Measurements from ENCODE around the gene SENP8.
"Not testable (repeated sequence)": the region's sequence is repeated elsewhere in the genome, so short reads cannot be mapped to it uniquely, and the experiment has no call there.

The SENP8 gene

DNA sequence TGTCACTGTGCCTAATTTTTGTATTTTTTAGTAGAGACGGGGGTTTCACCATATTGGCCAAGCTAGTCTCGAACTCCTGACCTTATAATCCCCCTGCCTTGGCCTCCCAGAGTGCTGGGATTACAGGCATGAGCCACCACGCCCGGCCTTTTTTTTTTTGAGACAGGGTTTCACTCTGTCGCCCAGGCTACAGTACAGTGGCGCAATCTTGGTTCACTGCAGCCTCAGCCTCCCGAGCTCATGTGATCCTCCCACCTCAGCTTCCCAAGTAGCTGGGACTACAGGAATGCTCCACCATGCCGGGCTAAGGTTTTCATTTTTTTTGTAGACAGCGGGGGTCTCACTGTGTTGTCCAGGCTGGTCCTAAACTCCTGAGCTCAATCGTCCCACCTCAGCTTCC lies 53.8 kb downstream of the SENP8 start:
- not testable (repeated sequence) for H3K9me3 ChIP-seq (ENCODE audit: control insufficient read depth, insufficient read depth, low read length); H3K36me3 ChIP-seq (ENCODE audit: insufficient read depth, low read length); H3K9ac ChIP-seq (ENCODE audit: low read depth, low read length)
- H3K4me1 ChIP-seq (ENCODE audit: insufficient read depth, low read length) = peaks cover 12% of the 10 kb centered on the region

DNA sequence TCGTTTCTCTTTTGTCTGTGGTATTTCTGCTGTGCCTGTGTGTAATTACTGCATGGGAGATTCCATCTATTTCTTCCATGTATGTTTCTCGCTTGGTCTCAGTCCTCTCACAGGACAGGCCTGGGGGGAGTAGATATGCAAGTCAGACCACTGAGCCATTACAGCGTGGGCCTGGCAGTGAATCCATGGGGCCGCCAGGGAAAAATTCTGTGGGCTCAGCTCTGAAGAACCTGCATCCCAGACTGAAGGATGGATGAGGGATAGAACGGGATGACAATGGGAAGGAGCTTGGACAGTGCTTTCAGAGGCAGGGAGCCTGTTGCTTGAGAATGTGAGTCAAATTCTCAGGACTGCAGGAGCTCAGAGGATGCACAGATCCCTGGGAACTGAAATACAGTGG lies 54.6 kb downstream of the SENP8 start:
- no peaks in the 10 kb centered on the region for H3K36me3 ChIP-seq (ENCODE audit: insufficient read depth, low read length)

DNA sequence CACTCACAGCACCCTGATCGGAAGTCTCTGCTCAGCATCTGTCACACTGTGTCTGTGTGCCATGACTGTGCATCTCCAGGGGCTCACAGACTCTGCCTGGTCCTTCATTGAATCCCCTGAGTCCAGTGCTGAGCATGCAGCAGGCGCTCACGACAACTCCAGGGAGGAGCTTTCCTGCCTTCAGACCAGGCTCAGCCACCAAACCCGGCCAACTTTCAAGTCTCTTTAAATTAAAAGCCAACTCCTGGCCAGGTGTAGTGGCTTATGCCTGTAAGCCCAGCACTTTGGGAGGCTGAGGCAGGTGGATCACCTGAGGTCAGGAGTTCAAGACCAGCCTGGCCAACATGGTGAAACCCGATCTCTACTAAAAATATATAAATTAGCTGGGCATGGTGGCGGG lies 55.2 kb downstream of the SENP8 start:
- Histone ChIP-seq H3K9ac (ENCODE audit: low read depth, low read length) (no peak overlapping the region), H3K36me3 (ENCODE audit: insufficient read depth, low read length) (no peaks in the 10 kb centered on the region), H3K4me1 (ENCODE audit: insufficient read depth, low read length) (peaks cover 7% of the 10 kb centered on the region; the same call in 1 of the 2 replicates), H3K9me3 (ENCODE audit: control insufficient read depth, insufficient read depth, low read length) (no peaks in the 10 kb centered on the region)

More for the DNA sequence above, 54.6 kb downstream of the SENP8 start:
- Histone ChIP-seq H3K4me1 (ENCODE audit: insufficient read depth, low read length) (peaks cover 12% of the 10 kb centered on the region), H3K9ac (ENCODE audit: low read depth, low read length) (no peak overlapping the region), H3K9me3 (ENCODE audit: control insufficient read depth, insufficient read depth, low read length) (no peaks in the 10 kb centered on the region)

GRCh38 chr15:72173864-72174550 lies 55.8 kb downstream of the SENP8 start:
- Histone ChIP-seq H3K4me1 (ENCODE audit: insufficient read depth, low read length) (peaks cover under 1% of the 10 kb centered on the region; the same call in 1 of the 2 replicates), H3K9me3 (ENCODE audit: control insufficient read depth, insufficient read depth, low read length) (no peaks in the 10 kb centered on the region), H3K9ac (ENCODE audit: low read depth, low read length) (no peak overlapping the region), H3K36me3 (ENCODE audit: insufficient read depth, low read length) (no peaks in the 10 kb centered on the region)

DNA sequence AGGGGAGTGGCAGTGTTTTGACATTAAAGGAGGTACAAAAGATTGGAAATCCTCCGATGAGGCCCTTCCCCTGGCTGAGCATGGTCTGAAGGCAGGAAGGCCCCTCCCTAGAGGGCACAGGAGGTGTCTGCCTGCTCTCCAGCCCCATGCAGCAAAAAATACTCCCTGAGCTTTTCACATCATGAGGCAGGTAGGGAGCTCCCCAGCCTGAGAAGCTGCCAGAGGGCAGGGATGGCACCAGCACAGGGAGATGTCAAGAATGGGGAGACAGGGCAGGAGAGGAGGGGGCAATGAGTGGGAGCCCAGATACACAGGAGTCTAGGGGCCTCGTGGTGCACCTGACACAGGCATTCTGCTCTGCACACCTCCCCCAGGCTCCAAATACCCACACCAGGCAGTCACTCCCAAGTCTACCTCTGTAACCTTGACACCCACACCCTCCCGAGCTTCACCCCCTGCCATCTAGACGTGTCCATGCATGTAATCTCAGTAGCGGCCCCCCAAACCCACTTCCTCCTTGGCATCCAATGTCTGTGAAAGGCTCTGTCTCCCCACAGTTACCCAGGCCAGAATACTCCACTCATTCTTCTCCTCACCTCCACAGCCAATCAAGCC lies 56.5 kb downstream of the SENP8 start:
- no peaks in the 10 kb centered on the region for H3K36me3 ChIP-seq (ENCODE audit: insufficient read depth, low read length)
- H3K4me1 ChIP-seq (ENCODE audit: insufficient read depth, low read length) = peaks cover 3% of the 10 kb centered on the region; the same call in 1 of the 2 replicates
- H3K9ac ChIP-seq (ENCODE audit: low read depth, low read length) = no peak overlapping the region
- no peaks in the 10 kb centered on the region for H3K9me3 ChIP-seq (ENCODE audit: control insufficient read depth, insufficient read depth, low read length)

DNA sequence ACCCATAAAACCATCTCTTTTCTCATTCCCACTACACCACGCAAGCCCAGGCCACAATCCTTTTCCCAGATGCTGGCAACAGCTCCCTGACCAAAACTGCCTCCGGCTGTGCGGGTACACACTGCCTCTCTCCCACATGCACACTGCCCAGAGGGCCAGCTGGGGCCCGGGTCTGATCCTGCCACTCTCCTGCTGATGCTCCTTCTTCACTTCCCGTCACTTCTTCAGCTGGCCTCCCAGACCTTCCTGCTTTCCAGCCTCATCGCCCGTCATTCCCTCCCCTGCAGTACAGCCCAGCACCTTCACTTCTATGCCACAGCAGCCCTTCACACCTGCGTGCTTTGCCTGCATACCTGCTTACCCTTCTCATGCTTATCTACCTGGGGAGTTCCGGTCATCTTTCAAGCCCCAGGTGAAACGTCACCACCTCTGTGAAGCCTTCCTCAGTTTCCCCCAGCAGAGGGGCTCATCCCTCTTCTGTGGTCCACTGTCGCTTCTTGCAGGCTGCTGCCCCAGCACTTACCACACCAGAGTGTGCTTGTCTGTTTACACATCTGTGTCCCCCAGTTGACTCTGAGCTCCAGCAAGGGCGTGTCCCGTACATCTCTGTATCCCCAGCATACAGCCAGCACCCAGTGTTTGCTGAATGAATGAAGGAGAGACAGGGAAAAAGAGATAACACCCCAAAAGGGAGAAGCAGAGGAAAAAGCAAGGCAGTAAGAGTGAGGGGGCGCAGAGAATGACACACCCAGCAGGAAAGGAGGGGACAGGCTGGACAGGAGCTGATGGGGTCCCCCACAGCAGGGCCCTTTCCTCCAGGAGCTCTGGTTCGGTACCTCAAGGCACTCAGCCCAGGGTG lies 57.2 kb downstream of the SENP8 start:
- peaks cover 5% of the 10 kb centered on the region; the same call in 1 of the 2 replicates for H3K4me1 ChIP-seq (ENCODE audit: insufficient read depth, low read length)
- H3K36me3 ChIP-seq (ENCODE audit: insufficient read depth, low read length) = no peaks in the 10 kb centered on the region
- no peaks in the 10 kb centered on the region for H3K9me3 ChIP-seq (ENCODE audit: control insufficient read depth, insufficient read depth, low read length)
- no peak overlapping the region for H3K9ac ChIP-seq (ENCODE audit: low read depth, low read length)

DNA sequence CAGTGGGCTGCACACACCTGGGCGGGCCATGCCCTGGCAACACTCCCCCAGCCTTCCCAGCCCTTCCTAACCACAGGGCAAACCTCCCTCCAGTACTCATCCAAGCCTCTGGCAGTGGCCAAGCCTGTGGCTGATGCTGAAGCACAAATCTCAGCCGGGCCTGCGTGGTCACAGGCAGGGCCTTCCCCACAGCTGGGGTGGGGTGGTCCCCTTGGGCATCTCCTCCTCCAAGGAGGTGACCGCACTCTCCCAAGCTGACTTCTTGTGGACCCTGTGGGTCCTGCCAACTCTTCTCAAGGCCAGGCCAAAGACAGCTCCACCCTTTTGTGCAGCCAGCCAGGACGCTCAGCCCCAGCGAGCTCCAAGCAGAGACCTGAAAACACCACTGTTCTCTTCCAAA lies 58.0 kb downstream of the SENP8 start:
- H3K9me3 ChIP-seq (ENCODE audit: control insufficient read depth, insufficient read depth, low read length) = no peaks in the 10 kb centered on the region
- H3K4me1 ChIP-seq (ENCODE audit: insufficient read depth, low read length) = peaks cover 5% of the 10 kb centered on the region; the same call in 1 of the 2 replicates
- H3K9ac ChIP-seq (ENCODE audit: low read depth, low read length) = no peak overlapping the region
- H3K36me3 ChIP-seq (ENCODE audit: insufficient read depth, low read length) = no peaks in the 10 kb centered on the region

DNA sequence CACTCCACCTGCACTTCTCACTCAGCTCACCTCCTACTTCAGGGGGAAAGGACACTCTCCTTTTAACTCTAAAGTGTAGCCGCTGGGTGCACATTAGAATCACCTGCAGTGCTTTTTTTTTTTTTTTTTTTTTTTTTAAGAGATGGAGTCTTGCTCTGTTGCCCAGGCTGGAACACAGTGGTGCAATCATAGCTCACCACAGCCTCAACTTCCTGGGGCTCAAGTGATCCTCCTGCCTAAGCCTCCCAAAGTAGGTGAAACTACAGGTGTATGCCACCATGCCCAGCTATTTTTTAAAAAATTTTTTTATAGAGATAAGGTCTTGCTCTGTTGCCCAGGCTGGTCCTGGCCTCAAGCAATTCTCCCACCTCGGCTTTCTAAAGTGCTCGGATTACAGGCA lies 58.5 kb downstream of the SENP8 start:
- H3K9ac ChIP-seq (ENCODE audit: low read depth, low read length) = no peak overlapping the region
- H3K4me1 ChIP-seq (ENCODE audit: insufficient read depth, low read length) = peaks cover 5% of the 10 kb centered on the region; the same call in 1 of the 2 replicates
- no peaks in the 10 kb centered on the region for H3K9me3 ChIP-seq (ENCODE audit: control insufficient read depth, insufficient read depth, low read length)
- H3K36me3 ChIP-seq (ENCODE audit: insufficient read depth, low read length) = no peaks in the 10 kb centered on the region

- H3K9ac ChIP-seq (ENCODE audit: low read depth, low read length) = no peak overlapping the region
- peaks cover 5% of the 10 kb centered on the region; the same call in 1 of the 2 replicates for H3K4me1 ChIP-seq (ENCODE audit: insufficient read depth, low read length)
- no peaks in the 10 kb centered on the region for H3K36me3 ChIP-seq (ENCODE audit: insufficient read depth, low read length)
- H3K9me3 ChIP-seq (ENCODE audit: control insufficient read depth, insufficient read depth, low read length) = no peaks in the 10 kb centered on the region
Observed at GRCh38 chr15:72178976-72179585, 60.9 kb downstream of the SENP8 start.

GRCh38 chr15:72179950-72180581 lies 61.9 kb downstream of the SENP8 start:
- no peak overlapping the region for H3K9ac ChIP-seq (ENCODE audit: low read depth, low read length)
- no peaks in the 10 kb centered on the region for H3K36me3 ChIP-seq (ENCODE audit: insufficient read depth, low read length)
- no peaks in the 10 kb centered on the region for H3K9me3 ChIP-seq (ENCODE audit: control insufficient read depth, insufficient read depth, low read length)
- H3K4me1 ChIP-seq (ENCODE audit: insufficient read depth, low read length) = peaks cover 5% of the 10 kb centered on the region; the same call in 1 of the 2 replicates

GRCh38 chr15:72180761-72181324 lies 62.6 kb downstream of the SENP8 start:
- Histone ChIP-seq H3K9me3 (ENCODE audit: control insufficient read depth, insufficient read depth, low read length) (no peaks in the 10 kb centered on the region), H3K9ac (ENCODE audit: low read depth, low read length) (no peak overlapping the region), H3K36me3 (ENCODE audit: insufficient read depth, low read length) (no peaks in the 10 kb centered on the region), H3K4me1 (ENCODE audit: insufficient read depth, low read length) (peaks cover 5% of the 10 kb centered on the region; the same call in 1 of the 2 replicates)

GRCh38 chr15:72182244-72182643 lies 64.0 kb downstream of the SENP8 start:
- H3K9me3 ChIP-seq (ENCODE audit: control insufficient read depth, insufficient read depth, low read length) = no peaks in the 10 kb centered on the region
- H3K36me3 ChIP-seq (ENCODE audit: insufficient read depth, low read length) = no peaks in the 10 kb centered on the region
- H3K9ac ChIP-seq (ENCODE audit: low read depth, low read length) = no peak overlapping the region
- peaks cover 5% of the 10 kb centered on the region; the same call in 1 of the 2 replicates for H3K4me1 ChIP-seq (ENCODE audit: insufficient read depth, low read length)

DNA sequence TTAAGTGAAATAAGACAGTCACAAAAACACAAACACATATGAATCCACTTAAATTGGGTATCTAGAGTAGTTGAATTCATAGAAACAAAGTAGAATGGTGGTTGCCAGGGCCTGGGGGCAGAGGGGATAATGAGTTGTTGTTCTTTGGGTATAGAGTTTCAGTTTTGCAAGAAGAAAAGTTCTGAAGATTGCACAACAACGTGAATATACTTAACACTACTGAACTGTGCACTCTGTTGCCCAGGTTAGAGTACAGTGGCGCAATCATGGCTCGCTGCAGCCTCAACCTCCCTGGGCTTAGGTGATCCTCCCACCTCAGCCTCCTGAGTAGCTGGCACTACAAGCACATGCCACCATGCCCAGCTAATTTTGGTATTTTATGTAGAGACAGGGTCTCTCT lies 64.5 kb downstream of the SENP8 start:
- Histone ChIP-seq H3K9me3 (ENCODE audit: control insufficient read depth, insufficient read depth, low read length) (no peaks in the 10 kb centered on the region), H3K36me3 (ENCODE audit: insufficient read depth, low read length) (no peaks in the 10 kb centered on the region), H3K4me1 (ENCODE audit: insufficient read depth, low read length) (peaks cover 5% of the 10 kb centered on the region; the same call in 1 of the 2 replicates), H3K9ac (ENCODE audit: low read depth, low read length) (no peak overlapping the region)
